ENCODE results near the gene CREM.

GRCh38 chr10:35129185-35129674 lies 2.6 kb downstream of the CREM start:
- TF ChIP-seq YY1 (IDR thresholded peaks at IDR 0.05; ENCODE audit: low read depth) (no peak), EP300 (IDR thresholded peaks at IDR 0.05; ENCODE audit: borderline replicate concordance) (no peak), EGR1 (IDR thresholded peaks at IDR 0.05) (no peak), CEBPB (IDR thresholded peaks at IDR 0.05) (no peak), RAD21 (IDR thresholded peaks at IDR 0.05; ENCODE audit: low read depth) (no peak), REST (IDR thresholded peaks at IDR 0.05; ENCODE audit: low read depth) (no peak), TAF1 (IDR thresholded peaks at IDR 0.05; ENCODE audit: low read depth) (no peak)
